OCI-M2 (cell line): ENCODE results near the gene XRN2.
"Not testable (repeated sequence)": the region's sequence is repeated elsewhere in the genome, so short reads cannot be mapped to it uniquely, and the experiment has no call there.

Experiments
- DNase-seq: peaks from one replicate; lab custom pipeline; 2025; ENCODE audit not compliant: unreplicated experiment; lab: John Stamatoyannopoulos, UW

XRN2 gene

DNA sequence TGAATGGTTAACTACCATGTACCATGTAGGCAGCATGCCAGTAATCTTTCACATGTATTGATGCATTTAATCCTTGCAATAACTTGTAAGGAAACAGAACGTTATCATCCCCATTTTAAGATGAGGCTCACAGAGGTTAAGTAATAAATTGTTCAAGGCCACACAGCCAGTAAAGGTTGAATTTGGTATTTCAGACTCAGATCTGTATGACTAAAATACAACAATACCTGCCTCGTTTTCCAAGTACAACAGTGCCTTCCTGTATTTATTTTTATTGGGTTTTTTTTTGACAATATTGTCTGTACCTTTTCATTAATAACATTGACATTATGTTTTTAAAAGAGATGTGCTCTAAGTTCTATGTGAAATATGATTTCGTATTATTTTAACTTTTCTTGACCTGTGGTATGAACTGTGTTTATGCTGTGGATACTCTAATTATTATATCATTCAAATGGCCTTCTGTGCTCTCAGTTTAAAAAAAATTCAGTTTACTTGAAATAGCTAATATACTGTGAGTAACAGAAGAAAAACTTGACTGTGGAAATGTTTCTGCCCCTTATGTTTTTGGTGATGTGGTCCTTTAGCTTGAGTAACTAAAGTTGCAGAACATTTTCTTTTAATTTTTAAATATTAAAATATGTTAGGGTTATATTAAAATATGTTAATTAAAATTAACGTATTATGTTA is 39.7 kb downstream of the XRN2 start:
- no peak for DNase-seq

DNA sequence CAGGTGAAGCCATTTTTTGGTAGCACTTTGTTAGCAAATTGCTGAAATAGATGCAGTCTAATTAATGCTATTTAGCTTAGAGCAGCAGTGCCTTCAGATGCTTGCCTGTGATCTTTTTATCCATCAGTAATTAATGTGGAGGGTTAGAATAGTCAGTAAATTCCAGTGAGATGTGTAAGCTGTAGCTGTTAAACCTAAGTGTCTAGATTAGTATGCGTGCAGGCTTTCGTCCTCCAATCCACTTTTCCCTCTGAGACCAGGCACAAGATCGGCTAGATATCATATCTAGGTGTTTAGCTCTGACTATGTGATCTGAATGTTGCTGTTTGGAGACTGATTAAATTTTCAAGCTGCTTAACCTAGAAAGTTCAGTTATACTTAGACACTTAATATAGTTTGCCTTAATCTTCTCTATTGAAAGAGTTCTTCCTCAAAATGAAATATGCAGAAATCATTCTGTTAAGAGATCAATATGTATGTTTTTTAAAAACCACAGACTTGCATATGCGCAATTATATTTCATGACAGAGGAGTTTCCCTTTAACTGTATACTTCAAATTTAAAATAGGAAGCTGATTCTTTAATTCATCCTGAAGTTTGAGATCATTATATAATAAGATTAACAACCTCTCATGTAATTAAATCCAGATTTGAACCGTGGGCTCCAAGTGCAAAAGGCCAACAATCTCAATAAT is 41.2 kb downstream of the XRN2 start:
- no peak for DNase-seq

DNA sequence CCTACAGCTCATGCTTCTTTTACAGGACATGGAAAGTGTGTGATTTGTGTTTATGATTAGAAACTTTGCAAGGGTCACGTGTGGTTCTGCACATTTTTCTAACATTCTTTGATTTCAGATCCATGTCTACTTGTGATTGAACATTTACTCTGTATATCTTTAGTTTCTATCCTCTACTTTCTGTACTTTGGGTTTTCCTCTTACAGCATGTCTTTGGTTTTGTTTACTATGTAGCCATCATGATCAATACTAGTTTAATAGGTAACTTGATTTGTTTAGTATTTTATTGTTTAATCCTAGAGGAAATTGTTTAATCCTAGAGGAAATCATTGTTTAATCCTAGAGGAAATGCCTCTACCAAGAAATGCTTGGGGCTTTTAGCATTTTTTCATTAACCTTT is 41.8 kb downstream of the XRN2 start:
- DNase-seq = no peak

DNA sequence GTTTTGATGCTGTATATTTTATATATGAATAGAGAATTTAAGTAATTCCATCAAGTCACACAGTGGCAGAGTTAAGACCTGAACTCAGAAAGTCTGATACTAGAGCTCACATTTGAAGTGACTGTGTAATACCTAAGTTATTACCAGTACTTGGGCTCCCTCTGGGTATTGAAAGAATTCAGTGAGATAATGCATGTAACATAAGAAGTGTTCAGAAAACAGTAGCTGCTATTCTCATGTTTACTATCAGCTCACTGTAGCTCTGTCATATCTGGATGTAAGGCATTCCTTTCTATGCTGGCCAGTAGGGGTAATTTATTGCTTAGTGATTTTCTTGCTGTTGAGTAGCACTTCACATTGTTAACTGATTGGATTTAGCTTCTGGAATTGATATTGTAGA is 49.6 kb downstream of the XRN2 start:
- DNase-seq = no peak

DNA sequence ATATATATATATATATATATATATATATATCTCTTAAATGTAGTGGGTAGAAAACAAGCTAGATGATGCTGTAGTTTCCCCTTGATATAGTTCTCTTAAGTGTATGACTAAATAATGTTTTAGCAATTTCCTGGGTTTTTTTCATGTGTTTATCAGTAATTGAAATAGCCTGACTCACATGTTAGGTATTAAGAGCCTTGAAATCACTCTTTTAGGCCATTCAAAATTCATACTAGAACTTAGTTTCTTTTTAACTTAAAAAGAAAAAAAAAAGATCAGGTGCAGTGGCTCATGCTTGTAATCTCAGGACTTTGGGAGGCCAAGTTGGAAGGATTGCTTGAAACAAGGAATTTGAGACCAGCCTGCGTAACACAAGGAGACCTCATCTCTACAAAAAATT is 50.1 kb downstream of the XRN2 start:
- DNase-seq = no peak

DNA sequence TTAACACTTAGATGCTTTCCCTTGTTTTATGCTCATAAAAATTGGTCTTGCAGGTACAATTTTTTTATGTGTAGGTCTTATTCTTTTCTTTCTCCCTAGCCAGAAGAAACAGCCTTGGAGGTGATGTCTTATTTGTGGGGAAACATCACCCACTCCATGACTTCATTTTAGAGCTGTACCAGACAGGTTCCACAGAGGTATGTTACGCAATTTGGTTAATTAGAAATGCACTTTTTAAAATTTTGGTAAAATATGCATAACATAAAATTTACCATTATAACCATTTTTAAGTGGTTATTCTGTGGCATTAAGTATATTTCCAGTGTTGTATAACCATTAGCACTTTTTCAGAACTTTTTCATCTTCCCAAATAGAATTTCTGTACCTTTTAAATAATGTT is 52.9 kb downstream of the XRN2 start:
- no peak for DNase-seq

DNA sequence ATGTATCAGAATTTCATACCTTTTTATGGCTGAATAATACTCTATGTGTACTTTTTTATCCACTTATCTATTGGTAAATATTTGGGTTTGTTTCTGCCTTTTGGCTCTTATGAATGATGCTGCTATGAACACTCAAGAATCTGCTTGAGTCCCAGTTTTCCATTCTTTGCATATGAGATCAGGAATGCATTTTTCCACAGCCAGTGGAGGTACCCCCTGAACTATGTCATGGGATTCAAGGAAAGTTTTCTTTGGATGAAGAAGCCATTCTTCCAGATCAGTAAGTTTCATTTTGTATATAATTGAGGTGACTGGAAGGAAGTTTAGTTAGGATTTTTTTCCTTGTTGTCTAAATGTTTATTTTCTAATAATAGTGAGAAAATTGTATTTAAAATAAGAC is 53.3 kb downstream of the XRN2 start:
- DNase-seq = no peak

DNA sequence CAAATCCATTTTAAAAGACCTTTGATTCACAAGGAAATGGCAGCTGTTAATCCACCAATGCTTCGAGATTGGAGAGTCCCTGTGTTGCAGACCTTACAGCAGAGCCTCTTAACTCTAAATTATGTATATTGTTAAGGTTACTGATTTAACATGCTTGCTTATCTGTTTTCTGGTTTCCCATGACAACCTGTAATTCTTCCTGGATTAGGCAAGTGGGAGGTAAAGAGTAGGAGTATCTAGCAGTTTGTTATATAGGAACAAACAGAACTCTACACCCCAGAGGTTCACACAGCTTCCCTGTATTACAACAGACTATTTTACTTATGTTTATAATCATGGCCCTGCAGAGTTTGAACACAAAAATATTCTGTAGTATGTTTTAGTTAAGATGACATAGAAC is 54.7 kb downstream of the XRN2 start:
- DNase-seq = no peak

DNA sequence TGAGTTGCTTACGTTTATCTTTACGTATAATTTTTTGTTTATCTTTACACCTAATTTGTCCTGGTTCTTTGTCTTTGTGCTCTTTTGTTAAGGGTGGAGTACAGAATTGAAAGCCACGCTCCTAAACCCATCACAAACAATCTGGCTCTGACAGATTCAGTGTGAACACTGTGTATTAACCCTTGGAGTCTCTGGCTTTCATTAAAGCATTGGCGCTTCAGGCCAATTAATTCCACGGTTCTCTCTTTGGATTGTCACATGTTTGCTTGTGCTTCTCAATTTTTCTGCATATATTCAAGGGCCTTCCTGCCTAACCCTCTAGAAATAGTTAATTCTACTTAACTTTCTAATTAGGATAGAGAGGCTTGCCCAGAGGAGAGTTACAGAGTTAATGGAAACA is 55.6 kb downstream of the XRN2 start:
- no peak for DNase-seq

DNA sequence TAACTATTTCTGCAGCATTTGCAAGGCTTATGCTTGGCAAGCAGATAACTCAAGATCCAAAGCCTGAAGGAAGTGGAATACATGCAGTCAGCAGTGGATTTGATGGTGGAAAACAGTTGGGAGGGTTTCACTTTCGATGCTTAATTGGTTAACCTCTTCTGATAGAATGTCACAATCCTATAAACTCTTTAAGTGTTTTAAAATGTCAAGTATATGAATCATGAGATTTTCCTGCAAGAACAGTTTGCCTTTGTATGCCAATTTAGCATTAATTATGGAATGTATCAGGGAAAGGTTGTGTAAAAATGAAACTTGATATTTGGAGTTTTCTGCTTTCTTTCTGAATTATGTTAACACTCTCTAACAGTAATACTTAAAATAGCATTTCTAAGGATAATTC is 57.6 kb downstream of the XRN2 start:
- no peak for DNase-seq

DNA sequence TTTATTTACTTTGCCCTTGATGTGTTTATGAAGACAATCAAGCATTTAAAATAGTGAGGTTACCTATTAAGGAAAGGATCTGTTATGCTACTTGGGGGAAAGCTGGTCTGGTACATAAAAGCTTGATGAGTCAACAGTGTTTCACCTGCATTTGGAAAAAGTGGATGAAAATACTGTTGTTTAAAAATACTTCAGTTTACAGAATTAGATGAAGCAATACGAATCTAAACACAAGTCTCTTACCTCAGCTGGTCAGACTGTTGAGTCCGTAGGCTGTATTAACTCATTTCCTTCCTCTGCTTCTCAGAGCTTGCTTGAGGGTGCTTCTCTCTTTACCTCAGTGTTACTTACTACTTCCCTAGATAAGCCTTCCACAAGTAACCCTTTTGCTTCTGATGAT is 58.1 kb downstream of the XRN2 start:
- no peak for DNase-seq

DNA sequence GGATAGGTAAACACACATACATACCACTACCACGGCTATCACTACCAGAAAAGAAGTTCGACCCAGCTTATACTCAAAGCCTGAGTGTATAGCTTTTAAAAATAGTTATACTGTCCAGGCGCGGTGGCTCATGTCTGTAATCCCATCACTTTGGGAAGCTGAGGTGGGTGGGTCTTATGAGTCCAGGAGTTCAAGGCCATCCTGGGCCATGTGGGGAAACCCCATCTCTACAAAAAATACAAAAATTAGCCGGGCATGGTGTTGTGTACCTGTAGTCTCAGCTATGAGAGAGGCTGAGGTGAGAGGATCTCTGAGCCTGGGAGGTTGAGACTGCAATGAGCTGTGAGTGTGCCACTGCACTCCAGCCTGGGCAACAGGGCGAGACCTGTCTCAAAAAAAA is 61.3 kb downstream of the XRN2 start:
- no peak for DNase-seq

DNA sequence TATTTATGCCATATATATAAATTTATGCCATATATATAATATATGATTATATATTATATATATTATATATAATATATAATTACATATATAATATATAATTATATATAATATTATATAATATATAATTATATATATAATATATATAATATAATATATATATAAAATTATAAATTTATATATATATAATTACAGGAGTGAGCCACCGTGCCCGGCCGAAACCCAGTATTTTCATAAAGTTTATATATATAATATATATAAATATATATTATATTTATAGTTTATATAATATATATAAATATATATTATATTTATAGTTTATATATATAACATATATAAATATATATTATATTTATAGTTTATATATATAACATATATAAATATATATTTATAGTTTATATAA is 62.6 kb downstream of the XRN2 start:
- no peak for DNase-seq

DNA sequence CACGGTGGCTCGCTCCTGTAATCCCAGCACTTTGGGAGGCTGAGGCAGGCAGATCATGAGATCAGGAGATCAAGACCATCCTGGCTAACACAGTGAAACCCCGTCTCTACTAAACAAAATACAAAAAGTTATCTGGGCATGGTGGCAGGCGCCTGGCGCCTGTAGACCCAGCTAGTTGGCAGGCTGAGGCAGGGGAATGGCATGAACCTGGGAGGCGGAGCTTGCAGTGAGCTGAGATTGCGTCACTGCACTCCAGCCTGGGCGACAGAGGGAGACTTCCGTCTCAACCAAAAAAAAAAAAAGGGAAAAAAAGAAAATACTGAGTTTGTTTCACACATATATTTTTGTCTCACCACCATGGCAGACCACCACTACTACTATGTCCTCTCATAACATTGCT is 63.1 kb downstream of the XRN2 start:
- DNase-seq = not testable (repeated sequence)

DNA sequence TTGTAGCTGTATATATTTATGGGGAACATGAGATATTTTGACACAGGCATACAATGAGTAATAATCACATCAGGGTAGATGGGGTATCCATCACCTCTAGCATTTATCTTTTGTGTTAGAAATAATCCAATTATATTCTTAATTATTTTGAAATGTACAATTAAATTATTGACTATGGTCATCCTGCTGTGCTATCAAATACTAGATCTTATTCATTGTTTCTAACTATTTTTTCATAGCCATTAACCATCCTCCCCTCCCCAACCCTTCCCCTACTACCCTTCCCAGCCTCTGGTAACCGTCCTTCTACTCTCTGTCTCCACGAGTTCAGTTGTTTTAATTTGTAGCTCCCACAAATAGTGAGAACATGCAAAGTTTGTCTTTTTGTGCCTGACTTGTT is 65.7 kb downstream of the XRN2 start:
- no peak for DNase-seq

DNA sequence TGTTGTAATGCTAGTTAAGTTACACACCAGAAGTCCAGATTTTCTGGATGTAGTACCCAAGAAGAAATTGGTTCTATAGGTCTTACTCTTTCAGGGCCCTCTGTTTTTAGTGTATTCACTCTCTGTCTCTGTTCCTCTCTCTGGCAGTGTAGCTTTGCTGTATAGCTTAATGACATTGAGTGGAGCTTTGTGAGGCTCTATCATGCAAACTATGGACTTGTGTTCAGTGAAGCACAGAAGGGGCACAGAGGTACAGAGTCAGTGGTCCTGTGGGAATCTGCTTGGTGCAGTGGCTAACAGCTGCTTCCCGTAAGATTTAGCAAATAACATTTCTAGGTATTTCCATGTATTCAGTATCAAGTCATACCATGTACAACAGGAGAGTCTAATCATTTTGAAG is 68.1 kb downstream of the XRN2 start:
- no peak for DNase-seq

DNA sequence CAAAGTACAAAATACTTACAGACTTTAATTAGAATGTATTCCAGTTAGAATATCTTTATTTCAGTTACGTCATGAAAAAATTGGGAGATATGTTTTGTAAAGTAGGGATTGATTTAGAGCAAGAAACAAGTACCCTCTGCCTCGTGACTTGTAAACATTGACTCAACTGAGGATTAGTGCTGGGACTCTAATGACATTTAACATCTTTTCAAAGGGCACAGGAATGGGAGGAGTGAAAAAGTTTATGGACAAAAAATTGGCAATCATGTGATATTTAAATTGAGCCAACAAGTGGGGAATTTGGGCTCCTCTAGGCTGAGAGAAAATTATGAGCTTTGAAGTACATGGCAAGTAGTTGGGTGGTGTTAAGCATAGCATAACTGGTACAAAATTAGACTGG is 68.9 kb downstream of the XRN2 start:
- no peak for DNase-seq

DNA sequence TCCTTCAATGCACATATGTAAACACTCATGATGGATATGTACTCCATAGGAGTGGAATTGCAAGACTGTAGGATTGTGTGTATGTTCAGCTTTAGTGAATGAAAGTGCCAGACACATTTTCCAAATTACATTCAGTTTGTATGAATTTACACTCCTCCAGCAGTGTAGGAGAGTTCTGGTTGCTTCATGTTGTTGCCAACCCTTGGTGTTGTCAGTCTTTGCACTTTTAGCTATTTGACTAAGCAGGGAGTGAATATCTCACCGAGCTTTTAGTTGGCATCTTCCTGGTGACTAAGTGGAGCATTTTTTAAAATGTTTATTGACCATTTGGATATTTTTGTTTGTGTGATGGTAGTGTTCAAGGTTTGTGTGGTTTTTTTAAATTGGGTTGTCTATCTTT is 70.3 kb downstream of the XRN2 start:
- DNase-seq = no peak

DNA sequence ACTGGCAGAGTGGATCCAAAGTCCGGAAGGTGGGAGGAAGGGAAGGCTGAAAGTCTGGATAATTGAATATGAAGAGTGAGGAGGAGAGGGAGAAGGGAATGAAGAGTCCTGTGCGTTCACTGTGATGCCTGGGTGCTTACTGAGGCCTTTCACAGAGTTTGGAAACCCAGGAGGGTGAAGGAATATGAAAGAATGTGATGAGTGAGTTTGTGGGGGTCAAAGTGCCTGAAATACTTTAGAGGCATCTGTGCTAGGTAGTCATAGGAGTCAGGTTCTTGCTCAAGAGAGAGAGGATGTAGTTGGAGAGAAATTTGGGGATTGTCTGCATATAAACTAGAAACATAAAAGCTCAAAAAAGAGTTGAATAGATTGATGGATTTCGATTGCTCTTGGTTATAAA is 73.5 kb downstream of the XRN2 start:
- no peak for DNase-seq

DNA sequence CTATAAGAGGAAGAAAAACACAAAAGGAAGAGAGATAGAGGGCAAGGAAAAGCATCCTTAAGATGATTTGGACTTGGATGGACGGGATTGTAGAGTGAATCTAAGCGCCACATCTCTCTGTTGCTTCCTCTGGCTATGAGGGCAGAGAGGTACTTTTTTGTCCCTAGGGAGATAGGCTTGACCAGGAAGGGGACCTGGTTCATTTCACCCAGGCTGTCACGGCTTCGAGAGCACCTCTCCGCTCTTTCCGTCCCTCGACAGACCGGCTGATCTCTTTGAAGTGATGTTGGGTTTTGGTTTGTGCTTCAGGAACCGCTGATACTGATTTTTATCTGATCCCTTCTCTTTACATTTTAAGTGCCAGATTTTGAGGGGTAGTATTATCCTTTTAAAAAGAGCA is 74.6 kb downstream of the XRN2 start:
- DNase-seq = no peak

DNA sequence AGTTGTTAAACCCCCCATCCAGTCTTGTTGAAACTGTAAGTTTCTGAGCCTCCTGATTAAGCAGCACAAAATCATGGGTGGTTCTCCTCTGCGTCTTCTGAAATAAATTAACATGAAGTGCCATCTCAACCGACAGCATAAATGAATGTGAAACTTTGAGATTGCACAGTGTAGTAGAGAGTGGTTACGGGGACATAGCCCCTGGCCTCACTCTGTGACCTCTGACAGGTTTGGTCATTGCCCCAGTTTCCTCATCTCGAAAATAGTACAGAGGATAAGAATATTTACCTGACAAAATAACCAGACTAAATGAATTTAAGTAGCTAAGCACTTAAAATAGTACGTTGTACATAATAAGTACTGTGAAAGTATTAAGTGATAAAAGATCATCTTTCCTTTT is 75.1 kb downstream of the XRN2 start:
- DNase-seq = no peak

DNA sequence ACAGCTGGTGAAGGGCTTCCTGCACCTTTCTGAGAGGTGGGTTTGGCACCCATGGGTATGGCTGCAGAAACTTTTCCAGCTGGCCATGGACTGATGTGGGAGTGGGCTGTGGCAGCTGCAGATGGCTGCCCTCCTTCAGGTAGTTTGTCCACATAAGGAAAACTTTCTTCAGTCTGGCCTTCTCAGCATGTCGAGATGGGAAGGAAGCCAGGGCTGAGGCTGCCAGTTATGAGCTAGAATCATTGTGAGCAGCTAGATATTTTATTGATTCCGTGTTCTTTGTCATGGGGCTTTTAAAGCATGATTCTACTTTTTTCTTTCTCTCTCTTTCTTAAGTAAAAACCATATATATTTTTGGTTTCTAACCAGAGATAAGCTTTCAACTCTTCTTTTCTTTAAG is 77.6 kb downstream of the XRN2 start:
- DNase-seq = no peak

DNA sequence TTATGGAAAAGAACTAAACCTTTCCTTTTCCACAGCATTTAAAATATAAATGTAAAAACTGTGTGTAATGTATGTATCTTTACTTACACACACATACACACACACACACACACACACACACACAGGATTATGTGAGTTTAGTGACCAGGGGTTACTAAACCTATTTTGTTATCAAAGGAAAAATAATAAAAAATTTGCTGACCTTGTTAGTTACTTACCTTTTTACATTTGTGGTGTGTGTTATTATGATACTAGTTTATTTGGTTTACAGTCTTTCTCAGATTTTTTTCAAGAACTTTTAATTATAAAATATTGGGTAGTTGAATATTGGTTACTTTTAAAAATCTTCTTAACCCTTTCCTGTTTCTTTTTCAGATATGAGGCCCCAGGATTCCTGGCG is 78.5 kb downstream of the XRN2 start:
- no peak for DNase-seq
